Heart left ventricle (tissue), 16 donors: Measurements from ENCODE around the gene CHRD. TPM values are rescaled to one million over a fixed set of nuclear protein-coding genes. Genes with fewer than 3 reads are reported as not detected.

Source experiments
- ATAC-seq, 4 donors: fragments of 200-7000 bp; cut with Tn5 transposase; one replicate each; pipeline ENCODE4 v1.9.1; 2020 to 2022; ENCODE audit warnings: moderate library complexity in 4 of 4, mild to moderate bottlenecking in 3 of 4, moderate number of reproducible peaks in 1 of 4
- DNase-seq, 5 donors: peaks; one replicate each; pipeline ENCODE4 v3.0.0-alpha.2; 2020
- H3K27ac ChIP-seq, 12 donors: fragments of 200-600 bp; sonication (generic) in 4 of 12; one replicate each; pipeline versions ENCODE4 v1.5.0 to v1.8.0; 2016 to 2022; ENCODE audit warnings: mild to moderate bottlenecking in 2 of 12
- H3K27me3 ChIP-seq, 9 donors: fragments of 200-600 bp; sonication (generic) in 2 of 9; one replicate each; pipeline versions ENCODE4 v1.5.1 to v1.8.0; 2016 to 2022; ENCODE audit warnings: mild to moderate bottlenecking in 3 of 9
- H3K36me3 ChIP-seq, 9 donors: fragments of 200-600 bp; sonication (generic) in 2 of 9; one replicate each; pipeline versions ENCODE4 v1.5.0 to v1.8.0; 2018 to 2022; ENCODE audit warnings: mild to moderate bottlenecking in 2 of 9
- H3K4me1 ChIP-seq, 12 donors: fragments of 200-600 bp; sonication (generic) in 4 of 12; one replicate each; pipeline versions ENCODE4 v1.5.0 to v1.8.0; 2016 to 2022; ENCODE audit warnings: mild to moderate bottlenecking in 3 of 12
- H3K4me3 ChIP-seq, 12 donors: fragments of 200-600 bp; sonication (generic) in 4 of 12; one replicate each; pipeline versions ENCODE4 v1.5.0 to v1.8.0; 2017 to 2022; ENCODE audit warnings: mild to moderate bottlenecking in 9 of 12, moderate library complexity in 4 of 12
- H3K9me3 ChIP-seq, 12 donors: fragments of 200-600 bp; sonication (generic) in 4 of 12; one replicate each; pipeline versions ENCODE4 v1.5.0 to v1.8.0; 2016 to 2022; ENCODE audit warnings: mild to moderate bottlenecking in 1 of 12
- CTCF ChIP-seq, 12 donors: fragments of 200-600 bp; sonication (generic) in 4 of 12; IDR thresholded peaks; one replicate each; pipeline versions ENCODE4 v1.5.0 to v1.8.0; 2018 to 2022; ENCODE audit warnings: antibody characterized with exemption in 12 of 12, mild to moderate bottlenecking in 5 of 12
- POLR2A ChIP-seq, 2 donors: fragments of 450-650 bp; IDR thresholded peaks; one replicate each; pipeline ENCODE4 v1.6.1; 2017; ENCODE audit warnings: antibody characterized with exemption in 2 of 2, mild to moderate bottlenecking in 2 of 2, moderate library complexity in 2 of 2
- WGBS, 4 donors: extraction: QIAGEN DNeasy Blood & Tissue Kit in 2 of 4; methylation state at CpG; one replicate each; pipeline versions ENCODE4 v1.1.5 to v1.1.7; 2013 to 2018; 5-methylcytosine and 5-hydroxymethylcytosine counted together
- intact Hi-C, 10 donors: fragments of 100-400 bp; cut with DNase I; formaldehyde crosslinking; loops; one replicate each; pipeline versions ENCODE4 v1.11.1 to v1.14.2; 2022
- polyA plus RNA-seq, 2 donors: library from polyadenylated mRNA; stranded (reverse); fragments of 200-250 nt; gene quantifications; one replicate each; pipeline ENCODE4 v1.2.3, GENCODE V29; 2013
- total RNA-seq, 9 donors: library from RNA; depleted of rRNA in 2 of 9; stranded (reverse); fragments of >200 nt in 2 of 9; fragmentation: NEBNext Ultra II Directional in 3 of 9; extraction: Animal tissue kit (Norgen Biotek cat#: 25700) in 3 of 9; gene quantifications; one replicate each; pipeline versions ENCODE4 v1.1.0 to v1.2.4, GENCODE V29; 2016 to 2023
- donor health status: ischemic (EF 13 %, LVEDD 7.1; RV severe dilation, severe dysfunction).
- donor health status: healthy with polysubstance abuse.
- donor health status: DM: no; HTN: yes; CAD: no.
- donor health status: DM: no; HTN: no; CAD: no.
- donor health status: ischemic (EF 25% LVEDD 6.9; RV normal size, moderate dysfunction).
- donor health status: ischemic (EF 25% LVEDD 5.7; RV mildly dilated, moderate dysfunction).
- donor health status: healthy.
- donor health status: DM: yes; HTN: yes; CAD: no.
- donor health status: ischemic (EF 35%, LVEDD 5.7; RV mildly dilated, moderate dysfunction).
- donor health status: nonischemic (EF 11% LVEDD 7.7; RV severe dilation, severe dysfunction).
- donor health status: DM: yes; HTN: yes; CAD: no.
- donor health status: PGD.
- donor health status: ischemic (EF 29% LVEDD 5.4; RV normal size, mild dysfunction).
- donor health status: nonischemic (EF 23%, LVEDD 6.1; RV moderate dilation, normal function).

The CHRD gene
- total and polyA plus RNA-seq, 11 donors = 2.0 to 7.4 (median 4.8) TPM

GRCh38 chr3:184352149-184352785, 27.6 kb upstream of the CHRD start:
- Histone ChIP-seq H3K27me3 (no peaks in the 10 kb centered on the region), H3K4me1 (peaks cover 0 to 4% (median 0%) of the 10 kb centered on the region in 12 donors), H3K9me3 (no peaks in the 10 kb centered on the region), H3K36me3 (peaks cover 0 to 16% (median 0%) of the 10 kb centered on the region in 9 donors), H3K27ac (no peak overlapping the region), H3K4me3 (no peak overlapping the region)
- peak in 1 of 4 donors; percentile 2 for ATAC-seq
- intact Hi-C loops = no loop called here
- no peak for TF ChIP-seq CTCF (IDR thresholded peaks at IDR 0.05)
- TF ChIP-seq POLR2A (IDR thresholded peaks at IDR 0.05) = no peak
- 80 to 87% (median 86%) methylated on average over 15 of the region's 15 CpGs for WGBS, 4 donors
- DNase-seq = no peak

GRCh38 chr3:184352897-184353545, 26.8 kb upstream of the CHRD start:
- TF ChIP-seq CTCF (IDR thresholded peaks at IDR 0.05) (no peak), POLR2A (IDR thresholded peaks at IDR 0.05) (no peak)
- peaks cover 0 to 4% (median 0%) of the 10 kb centered on the region in 12 donors for H3K4me1 ChIP-seq
- no peaks in the 10 kb centered on the region for H3K27me3 ChIP-seq
- no peak overlapping the region for H3K4me3 ChIP-seq
- peaks cover 0 to 20% (median 2%) of the 10 kb centered on the region in 9 donors for H3K36me3 ChIP-seq
- intact Hi-C loops = no loop called here
- 87 to 98% (median 89%) methylated on average over 7 to 11 of the region's 11 CpGs for WGBS, 4 donors
- no peak overlapping the region for H3K27ac ChIP-seq
- no peaks in the 10 kb centered on the region for H3K9me3 ChIP-seq
- no peak for ATAC-seq
- no peak for DNase-seq

- Histone ChIP-seq H3K4me1 (peaks cover 0 to 4% (median 0%) of the 10 kb centered on the region in 12 donors), H3K27ac (no peak overlapping the region), H3K27me3 (no peaks in the 10 kb centered on the region), H3K36me3 (peaks cover 0 to 20% (median 2%) of the 10 kb centered on the region in 9 donors), H3K4me3 (no peak overlapping the region), H3K9me3 (no peaks in the 10 kb centered on the region)
- DNase-seq = no peak
- peak in 1 of 4 donors; percentile 2 for ATAC-seq
- intact Hi-C loops = no loop called here
- no peak for TF ChIP-seq POLR2A (IDR thresholded peaks at IDR 0.05)
- TF ChIP-seq CTCF (IDR thresholded peaks at IDR 0.05) = no peak
- WGBS, 4 donors = 95 to 100% (median 98%) methylated on average over 3 to 11 of the region's 11 CpGs
These were observed 26.3 kb upstream of the CHRD start for GRCh38 chr3:184353546-184353941.

GRCh38 chr3:184354121-184354728, 25.6 kb upstream of the CHRD start:
- H3K27me3 ChIP-seq = no peaks in the 10 kb centered on the region
- 19 to 73% (median 55%) methylated on average over 8 to 18 of the region's 18 CpGs for WGBS, 4 donors
- peak; percentile 55 to 75 (median 66) for TF ChIP-seq CTCF (IDR thresholded peaks at IDR 0.05)
- no peak for TF ChIP-seq POLR2A (IDR thresholded peaks at IDR 0.05)
- peaks cover 0 to 4% (median 0%) of the 10 kb centered on the region in 12 donors for H3K4me1 ChIP-seq
- ATAC-seq (peak in 3 of 4 donors; percentile 17 to 41 (median 26)), DNase-seq (peak in 2 of 5 donors; percentile 50 to 57)
- H3K27ac ChIP-seq = no peak overlapping the region
- H3K9me3 ChIP-seq = no peaks in the 10 kb centered on the region
- peaks cover 0 to 20% (median 2%) of the 10 kb centered on the region in 9 donors for H3K36me3 ChIP-seq
- intact Hi-C loops = no loop called here
- H3K4me3 ChIP-seq = no peak overlapping the region
